Measurements from ENCODE around the gene EP400. TPM values are rescaled to one million over a fixed set of nuclear protein-coding genes. Genes with fewer than 3 reads are reported as not detected.
A peak's percentile ranks its signal among the peaks of the same experiment; 100 is the strongest.

The EP400 gene
- total RNA-seq, 6 experiments from 2014 or later, result 10.9 to 16.3 (median 13.3) TPM

DNA sequence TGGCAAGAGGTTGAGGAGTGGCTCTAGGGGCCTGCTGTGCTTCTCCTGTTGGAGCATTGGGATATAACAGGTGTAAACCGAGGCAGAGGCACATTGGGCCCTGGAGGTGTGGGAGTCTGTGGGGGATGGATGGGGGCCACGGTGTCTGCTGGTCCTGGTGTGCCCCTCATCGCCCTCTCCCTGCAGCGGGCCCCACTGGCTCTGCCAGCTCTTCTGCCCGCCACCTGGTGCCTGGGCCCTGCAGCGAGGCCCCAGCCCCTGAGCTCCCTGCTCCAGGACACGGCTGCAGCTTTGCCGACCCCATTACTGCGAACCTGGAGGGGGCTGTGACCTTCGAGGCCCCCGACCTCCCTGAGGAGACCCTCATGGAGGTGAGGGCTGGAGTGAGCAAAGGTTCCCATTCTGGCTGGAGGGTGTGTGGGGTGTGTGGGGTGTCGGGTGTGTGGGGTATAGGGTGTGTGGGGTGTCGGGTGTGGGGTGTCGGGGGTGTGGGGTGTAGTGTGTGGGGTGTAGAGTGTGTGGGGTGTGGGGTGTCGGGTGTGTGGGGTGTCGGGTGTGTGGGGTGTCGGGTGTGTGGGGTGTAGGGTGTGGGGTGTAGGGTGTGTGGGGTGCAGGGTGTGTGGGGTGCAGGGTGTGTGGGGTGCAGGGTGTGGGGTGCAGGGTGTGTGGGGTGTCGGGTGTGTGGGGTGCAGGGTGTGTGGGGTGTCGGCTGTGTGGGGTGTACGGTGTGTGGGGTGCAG, 31.3 kb upstream of the EP400 start:
- no peaks in the 10 kb centered on the region for H3K27me3 ChIP-seq
- TF ChIP-seq, protein P1, sequence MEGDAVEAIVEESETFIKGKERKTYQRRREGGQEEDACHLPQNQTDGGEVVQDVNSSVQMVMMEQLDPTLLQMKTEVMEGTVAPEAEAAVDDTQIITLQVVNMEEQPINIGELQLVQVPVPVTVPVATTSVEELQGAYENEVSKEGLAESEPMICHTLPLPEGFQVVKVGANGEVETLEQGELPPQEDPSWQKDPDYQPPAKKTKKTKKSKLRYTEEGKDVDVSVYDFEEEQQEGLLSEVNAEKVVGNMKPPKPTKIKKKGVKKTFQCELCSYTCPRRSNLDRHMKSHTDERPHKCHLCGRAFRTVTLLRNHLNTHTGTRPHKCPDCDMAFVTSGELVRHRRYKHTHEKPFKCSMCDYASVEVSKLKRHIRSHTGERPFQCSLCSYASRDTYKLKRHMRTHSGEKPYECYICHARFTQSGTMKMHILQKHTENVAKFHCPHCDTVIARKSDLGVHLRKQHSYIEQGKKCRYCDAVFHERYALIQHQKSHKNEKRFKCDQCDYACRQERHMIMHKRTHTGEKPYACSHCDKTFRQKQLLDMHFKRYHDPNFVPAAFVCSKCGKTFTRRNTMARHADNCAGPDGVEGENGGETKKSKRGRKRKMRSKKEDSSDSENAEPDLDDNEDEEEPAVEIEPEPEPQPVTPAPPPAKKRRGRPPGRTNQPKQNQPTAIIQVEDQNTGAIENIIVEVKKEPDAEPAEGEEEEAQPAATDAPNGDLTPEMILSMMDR (IDR thresholded peaks at IDR 0.05), result no peak
- no peak for TF ChIP-seq POLR2A (IDR thresholded peaks at IDR 0.05)
- peaks cover 0 to 63% (median 39%) of the 10 kb centered on the region in 4 donors for H3K36me3 ChIP-seq
- DNase-seq, result no peak
- peak in 2 of 4 donors; percentile 4 to 9 for ATAC-seq
- no peak overlapping the region for H3K4me3 ChIP-seq
- intact Hi-C loops (cut with DNase I), result no loop called here
- no peaks in the 10 kb centered on the region for H3K4me1 ChIP-seq
- no peaks in the 10 kb centered on the region for H3K9me3 ChIP-seq
- H3K27ac ChIP-seq, result no peak overlapping the region
- 74% methylated on average over 9 of the region's 20 CpGs for WGBS (ENCODE audit: insufficient coverage, low coverage, low lambda C conversion rate, missing lambda C conversion rate)

DNA sequence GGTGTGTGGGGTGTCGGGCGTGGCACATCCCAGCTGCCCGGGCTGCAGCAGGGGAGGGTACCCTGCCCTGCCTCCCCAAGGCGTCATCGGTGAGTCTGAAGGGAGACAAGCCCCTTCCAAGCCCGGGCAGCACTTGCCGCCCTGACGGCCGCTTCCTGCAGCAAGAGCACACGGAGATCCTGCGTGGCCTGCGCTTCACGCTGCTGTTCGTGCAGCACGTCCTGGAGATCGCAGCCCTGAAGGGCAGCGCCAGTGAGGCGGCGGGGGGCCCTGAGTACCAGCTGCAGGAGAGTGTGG, 30.7 kb upstream of the EP400 start:
- ATAC-seq (no peak), DNase-seq (no peak)
- intact Hi-C loops (cut with DNase I), result no loop called here
- WGBS (ENCODE audit: insufficient coverage, low coverage, low lambda C conversion rate, missing lambda C conversion rate), result no CpG with 5 or more reads among the region's 19 CpGs
- no peaks in the 10 kb centered on the region for H3K27me3 ChIP-seq
- TF ChIP-seq POLR2A (IDR thresholded peaks at IDR 0.05), result no peak
- TF ChIP-seq, protein P1 (IDR thresholded peaks at IDR 0.05), result no peak
- no peak overlapping the region for H3K4me3 ChIP-seq
- H3K9me3 ChIP-seq, result no peaks in the 10 kb centered on the region
- H3K4me1 ChIP-seq, result no peaks in the 10 kb centered on the region
- no peak overlapping the region for H3K27ac ChIP-seq
- H3K36me3 ChIP-seq, result peaks cover 0 to 58% (median 36%) of the 10 kb centered on the region in 4 donors

DNA sequence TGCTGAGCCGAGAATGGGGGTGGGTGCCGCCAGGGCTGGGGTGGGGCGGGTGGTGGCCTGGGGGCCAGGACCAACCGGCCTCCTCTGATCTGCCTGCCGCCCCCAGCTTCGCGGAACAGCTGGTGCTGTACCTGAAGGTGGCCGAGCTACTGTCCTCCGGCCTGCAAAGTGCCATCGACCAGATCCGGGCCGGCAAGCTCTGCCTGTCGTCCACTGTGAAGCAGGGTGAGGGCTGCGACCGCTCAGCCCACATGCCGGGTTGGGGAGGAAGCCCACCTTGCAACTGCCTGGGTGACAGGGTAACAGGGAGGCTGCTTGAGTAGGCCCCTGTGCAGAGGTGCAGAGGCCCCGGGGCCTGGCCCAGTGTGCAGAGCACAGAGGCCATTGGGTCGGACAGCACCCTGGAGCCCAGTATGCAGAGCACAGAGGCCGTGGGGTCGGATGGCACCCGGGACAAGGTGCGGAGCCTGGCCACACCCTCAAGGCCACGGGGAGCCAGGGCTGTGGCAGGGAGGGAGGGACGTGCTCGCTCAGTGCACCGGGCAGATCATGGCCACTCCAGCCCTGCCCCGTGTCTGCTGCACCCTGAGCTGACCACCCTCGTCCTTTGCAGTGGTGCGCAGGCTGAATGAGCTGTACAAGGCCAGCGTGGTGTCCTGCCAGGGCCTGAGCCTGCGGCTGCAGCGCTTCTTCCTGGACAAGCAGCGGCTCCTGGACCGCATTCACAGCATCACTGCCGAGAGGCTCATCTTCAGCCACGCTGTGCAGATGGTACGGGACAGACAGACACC, 30.2 kb upstream of the EP400 start:
- TF ChIP-seq, protein P1 (IDR thresholded peaks at IDR 0.05), result no peak
- no peak for TF ChIP-seq POLR2A (IDR thresholded peaks at IDR 0.05)
- H3K27ac ChIP-seq, result no peak overlapping the region
- no peak overlapping the region for H3K4me3 ChIP-seq
- H3K4me1 ChIP-seq, result no peaks in the 10 kb centered on the region
- intact Hi-C loops (cut with DNase I), result no loop called here
- no peaks in the 10 kb centered on the region for H3K27me3 ChIP-seq
- ATAC-seq, result peak in 3 of 4 donors; percentile 2 to 20 (median 3)
- peak in 1 of 3 donors; percentile 56 for DNase-seq
- H3K36me3 ChIP-seq, result peaks cover 0 to 52% (median 33%) of the 10 kb centered on the region in 4 donors
- H3K9me3 ChIP-seq, result no peaks in the 10 kb centered on the region
- 82% methylated on average over 2 of the region's 37 CpGs for WGBS (ENCODE audit: insufficient coverage, low coverage, low lambda C conversion rate, missing lambda C conversion rate)

GRCh38 chr12:131920157-131920508, 29.6 kb upstream of the EP400 start:
- TF ChIP-seq, protein P1 (IDR thresholded peaks at IDR 0.05), result no peak
- TF ChIP-seq POLR2A (IDR thresholded peaks at IDR 0.05), result no peak

More at GRCh38 chr12:131920157-131920508, 29.6 kb upstream of the EP400 start:
- DNase-seq (no peak), ATAC-seq (no peak)
- Histone ChIP-seq H3K27me3 (no peaks in the 10 kb centered on the region), H3K4me3 (no peak overlapping the region), H3K4me1 (no peaks in the 10 kb centered on the region), H3K9me3 (no peaks in the 10 kb centered on the region), H3K36me3 (peaks cover 0 to 47% (median 32%) of the 10 kb centered on the region in 4 donors), H3K27ac (no peak overlapping the region)
- 100% methylated on average over 1 of the region's 14 CpGs for WGBS (ENCODE audit: insufficient coverage, low coverage, low lambda C conversion rate, missing lambda C conversion rate)
- intact Hi-C loops (cut with DNase I), result no loop called here
